GM21367 (cell line): Measurements from ENCODE around the gene TEKT5.
"Not testable (repeated sequence)": the region's sequence is repeated elsewhere in the genome, so short reads cannot be mapped to it uniquely, and the experiment has no call there.

Source experiments
- ATAC-seq: cut with Tn5 transposase; IDR thresholded peaks from one replicate; pipeline ENCODE4 v1.9.1; 2021; ENCODE audit not compliant: unreplicated experiment

Gene TEKT5

DNA sequence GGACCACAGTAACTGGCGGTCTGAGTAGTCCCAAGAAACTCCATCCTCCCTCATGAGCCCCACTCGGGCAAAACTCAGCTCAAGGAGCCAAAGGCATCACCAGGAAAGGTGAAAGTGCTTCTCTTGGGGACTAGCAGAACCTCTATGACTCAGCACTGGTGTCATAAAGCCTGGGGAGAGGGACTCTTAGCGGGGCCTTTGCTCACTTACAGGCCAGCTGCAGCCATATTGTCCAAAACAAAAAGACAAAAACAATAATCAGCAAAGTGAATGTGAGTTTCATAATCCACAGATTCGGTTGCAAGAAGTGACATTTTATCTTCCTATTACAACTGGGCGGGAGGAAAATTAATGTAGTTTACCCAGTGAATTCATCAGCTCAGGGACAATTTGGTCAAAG lies at the start of gene TEKT5:
Gene TEKT5 (minus strand): TSS at position 101 of the 400 bp plus-strand sequence. CDS start 57 bp downstream, at position 44.
- ATAC-seq: no peak

DNA sequence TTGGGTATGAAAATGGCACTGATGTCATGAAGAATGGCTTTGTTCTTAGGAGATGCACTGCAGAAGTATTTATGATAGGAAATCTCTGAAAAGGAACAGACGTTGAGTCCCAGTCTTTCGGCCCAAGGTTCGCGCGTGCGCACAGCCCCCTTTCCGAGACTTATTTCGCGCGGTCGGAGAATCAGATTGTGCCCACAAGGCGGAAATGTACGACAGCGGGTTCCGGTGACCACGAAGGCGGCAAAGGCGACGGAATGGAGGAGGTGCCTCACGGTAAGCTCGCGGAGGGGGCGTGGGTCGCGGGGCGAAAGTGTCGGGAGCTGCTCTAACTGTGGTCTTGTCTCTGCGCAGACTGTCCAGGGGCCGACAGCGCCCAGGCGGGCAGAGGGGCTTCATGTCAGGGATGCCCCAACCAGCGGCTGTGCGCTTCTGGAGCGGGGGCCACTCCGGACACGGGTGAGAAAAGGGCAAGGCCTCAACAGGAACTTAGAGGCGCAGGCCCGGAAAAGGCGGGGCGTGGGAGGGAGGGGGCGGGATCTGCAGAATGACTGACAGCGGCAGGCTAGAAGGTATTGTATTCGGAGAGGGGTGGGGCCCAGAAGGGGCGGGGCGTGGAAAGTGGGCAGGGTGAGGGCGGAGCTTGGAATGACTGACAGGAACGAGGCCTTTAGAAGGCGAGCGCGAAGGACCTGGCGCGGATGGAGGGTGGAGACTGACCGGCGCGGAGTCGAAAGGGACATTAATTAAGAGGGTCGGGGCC lies 49.1 kb upstream of the TEKT5 start, which contains the start of gene NUBP1:
Gene NUBP1 (plus strand): TSS at position 233 of the 760 bp plus-strand sequence. CDS start 22 bp downstream, at position 255.
- ATAC-seq: peak; percentile 74

DNA sequence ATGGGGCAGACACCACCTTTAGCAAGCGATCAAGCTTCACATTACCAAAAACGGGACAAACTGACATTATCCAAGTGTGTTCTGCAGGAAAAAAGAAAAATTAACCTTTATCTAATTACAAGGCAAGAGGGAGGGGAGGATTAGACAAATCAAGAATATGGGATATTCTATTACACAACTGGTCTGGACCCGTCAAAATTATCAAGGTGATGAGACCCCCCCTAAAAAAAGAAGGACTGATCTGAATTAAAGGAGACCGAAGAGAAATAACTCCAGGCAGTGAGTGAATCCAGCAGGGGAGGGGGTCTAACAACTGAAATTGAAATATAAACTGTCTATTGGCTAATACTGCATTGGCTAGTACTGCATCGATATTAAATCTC lies 48.5 kb upstream of the TEKT5 start:
- no peak for ATAC-seq

DNA sequence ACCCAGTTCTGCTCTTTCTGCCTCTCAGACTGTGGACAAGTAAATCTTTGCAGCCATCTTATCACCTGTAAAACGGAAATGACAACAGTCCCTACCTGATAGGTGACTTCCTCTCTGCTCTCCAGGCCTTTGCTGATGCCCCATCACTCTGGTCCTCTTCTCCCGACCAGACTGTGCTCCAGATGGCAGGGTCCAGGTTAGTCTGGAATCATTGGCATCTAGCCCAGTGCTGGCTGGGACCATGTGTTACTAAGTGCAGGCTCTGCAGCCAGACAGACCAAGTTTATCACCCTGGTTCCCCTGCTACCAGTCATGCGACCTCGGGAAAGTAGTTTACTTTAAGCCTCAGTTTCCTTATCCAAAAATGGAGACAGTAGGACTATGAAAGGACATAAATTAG lies 47.1 kb upstream of the TEKT5 start:
- ATAC-seq: no peak

DNA sequence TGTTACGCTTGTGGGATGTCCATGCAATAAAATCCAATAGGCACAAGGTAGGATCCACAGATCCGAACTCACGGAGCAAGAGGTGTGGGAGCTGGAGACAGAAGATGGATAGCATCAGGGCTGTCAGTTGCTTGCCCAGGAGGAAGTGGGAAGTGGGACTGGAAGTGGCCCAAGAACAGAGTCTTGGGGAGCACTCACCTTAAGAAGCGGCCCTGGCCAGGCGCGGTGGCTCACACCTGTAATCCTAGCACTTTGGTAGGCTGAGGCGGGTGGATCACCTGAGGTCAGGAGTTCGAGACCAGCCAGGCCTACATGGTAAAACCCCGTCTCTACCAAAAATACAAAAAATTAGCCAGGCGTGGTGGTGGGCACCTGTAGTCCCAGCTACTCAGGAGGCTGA lies 46.5 kb upstream of the TEKT5 start:
- ATAC-seq: not testable (repeated sequence)

DNA sequence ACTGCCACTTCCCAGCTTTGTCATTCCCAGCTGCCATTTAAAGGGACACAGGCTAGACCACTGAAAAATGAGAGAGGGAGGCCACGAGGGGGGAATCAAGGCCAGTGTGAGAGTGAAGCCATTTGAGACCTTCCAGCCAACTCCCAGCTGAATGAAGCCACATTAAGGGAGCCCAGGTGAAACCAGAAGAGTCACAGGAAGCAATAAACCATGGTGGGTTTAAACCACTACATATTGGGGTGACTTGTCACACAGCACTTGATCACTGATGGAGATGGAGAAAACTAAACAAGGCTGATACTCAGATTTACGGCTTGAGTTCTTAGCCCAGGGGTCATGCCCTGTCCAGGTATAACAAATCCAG lies 46.1 kb upstream of the TEKT5 start:
- ATAC-seq: no peak

DNA sequence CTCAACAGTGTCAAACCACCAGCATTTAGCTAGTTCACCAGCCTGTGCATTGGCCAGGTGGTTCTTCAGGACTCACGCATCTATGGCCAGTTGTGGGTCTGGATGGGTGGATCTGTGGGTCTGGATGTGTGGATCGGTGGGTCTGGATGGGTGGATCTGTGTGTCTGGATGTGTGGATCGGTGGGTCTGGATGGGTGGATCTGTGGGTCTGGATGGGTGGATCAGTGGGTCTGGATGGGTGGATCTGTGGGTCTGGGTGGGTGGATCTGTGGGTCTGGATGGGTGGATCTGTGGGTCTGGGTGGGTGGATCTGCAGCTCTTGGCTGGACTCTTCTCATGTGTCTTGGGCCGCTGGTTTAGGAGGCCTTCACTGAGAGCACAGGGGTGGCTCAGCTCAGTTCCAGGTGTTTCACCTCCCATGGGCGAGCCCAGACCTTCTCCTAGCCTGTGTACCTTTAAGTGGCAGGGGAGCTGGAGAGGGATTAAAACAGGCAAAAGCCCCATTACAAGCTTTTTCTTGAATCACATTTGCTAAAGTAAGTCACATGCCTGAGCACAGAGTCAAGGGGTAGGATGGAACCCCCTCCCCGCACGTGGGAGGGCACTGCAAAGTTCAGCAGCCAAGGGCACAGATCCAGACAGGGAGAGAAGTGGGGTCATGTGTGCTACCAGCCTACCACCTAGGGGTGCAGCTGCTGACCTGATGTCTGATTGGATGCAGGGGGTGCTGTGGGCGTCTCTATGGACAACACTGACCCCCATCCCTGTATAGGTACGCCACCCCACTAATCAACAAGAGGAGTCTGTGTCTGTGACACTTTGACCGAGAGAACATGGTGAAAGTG lies 45.5 kb upstream of the TEKT5 start:
- ATAC-seq: no peak

DNA sequence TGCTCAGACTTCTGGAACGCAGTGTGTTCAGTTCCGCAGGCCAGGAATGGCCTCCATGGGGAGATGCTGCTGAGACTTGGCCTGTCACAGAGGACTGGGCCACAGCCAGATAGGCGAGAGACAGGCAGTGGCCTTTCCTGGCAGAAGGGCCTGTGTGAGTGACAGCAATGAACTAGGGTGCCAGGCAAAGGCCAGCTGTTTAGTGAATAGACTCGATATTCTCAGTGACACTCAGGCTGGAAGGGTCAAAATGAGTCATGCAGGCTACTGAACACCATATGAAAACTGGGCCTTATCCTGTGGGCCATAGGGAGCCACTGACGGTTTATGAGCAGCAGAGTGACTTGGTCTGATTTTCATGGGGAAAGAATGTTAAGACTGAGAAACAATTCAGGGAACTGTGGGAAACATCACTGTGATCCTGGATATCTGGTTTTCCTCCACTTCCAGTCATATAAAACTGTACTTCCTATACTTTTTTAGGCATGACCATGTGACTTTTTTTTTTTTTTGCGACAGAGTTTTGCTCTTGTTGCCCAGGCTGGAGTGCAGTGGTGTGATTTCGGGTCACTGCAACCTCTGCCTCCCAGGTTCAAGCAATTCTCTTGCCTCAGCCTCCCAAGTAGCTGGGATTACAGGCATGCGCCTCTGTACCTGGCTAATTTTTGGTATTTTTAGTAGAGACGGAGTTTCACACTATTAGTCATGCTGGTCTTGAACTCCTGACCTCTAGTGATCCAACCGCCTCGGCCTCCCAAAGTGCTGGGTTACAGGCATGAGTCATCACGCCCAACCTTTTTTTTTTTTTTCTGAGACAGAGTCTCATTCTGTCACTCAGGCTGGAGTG lies 43.7 kb upstream of the TEKT5 start:
- ATAC-seq: peak; percentile 61

DNA sequence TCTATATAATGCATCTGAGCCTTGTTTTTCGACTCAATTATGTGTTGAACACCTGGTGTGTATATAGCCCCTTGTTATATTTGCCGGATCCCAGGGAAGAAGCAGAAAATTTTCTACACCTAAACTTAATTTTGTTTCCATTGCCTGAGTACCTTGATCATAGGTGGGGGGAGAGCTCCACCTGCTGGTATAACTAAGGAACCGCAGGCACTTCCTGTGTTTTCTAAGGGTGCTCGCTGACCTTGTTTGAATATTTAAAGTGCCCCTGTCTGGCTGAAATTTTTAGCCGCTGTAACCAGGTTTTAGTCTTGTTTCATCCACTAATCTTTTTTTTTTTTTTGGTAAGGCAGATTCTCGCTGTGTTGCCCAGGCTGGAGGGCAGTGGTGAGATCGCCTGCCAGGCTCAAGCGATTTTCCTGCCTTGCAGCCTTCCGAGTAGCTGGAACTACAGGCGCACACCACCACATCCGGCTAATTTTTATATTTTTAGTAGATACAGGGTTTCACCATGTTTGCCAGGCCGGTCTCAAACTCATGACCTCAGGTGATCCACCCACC lies 42.4 kb upstream of the TEKT5 start:
- ATAC-seq: no peak

DNA sequence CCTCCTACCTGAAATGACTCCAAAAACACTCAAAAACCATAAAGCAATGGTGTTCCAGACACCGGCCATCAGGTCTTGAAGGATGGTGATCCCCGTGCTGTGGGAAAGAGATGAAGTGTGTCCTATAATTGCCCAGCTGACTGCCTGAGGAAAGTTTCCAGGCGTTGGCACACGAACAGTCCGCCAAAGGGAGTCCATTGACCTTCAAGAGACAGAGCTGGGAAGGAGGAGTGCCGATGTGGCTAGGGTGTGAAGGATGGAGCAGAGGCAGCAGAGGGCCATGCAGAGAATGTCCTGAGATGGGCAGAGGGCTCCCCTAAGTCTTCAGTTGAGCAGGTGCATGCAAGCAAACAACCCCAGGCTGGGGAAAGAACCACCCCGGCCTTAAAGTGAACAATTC lies 37.1 kb upstream of the TEKT5 start:
- ATAC-seq: no peak

DNA sequence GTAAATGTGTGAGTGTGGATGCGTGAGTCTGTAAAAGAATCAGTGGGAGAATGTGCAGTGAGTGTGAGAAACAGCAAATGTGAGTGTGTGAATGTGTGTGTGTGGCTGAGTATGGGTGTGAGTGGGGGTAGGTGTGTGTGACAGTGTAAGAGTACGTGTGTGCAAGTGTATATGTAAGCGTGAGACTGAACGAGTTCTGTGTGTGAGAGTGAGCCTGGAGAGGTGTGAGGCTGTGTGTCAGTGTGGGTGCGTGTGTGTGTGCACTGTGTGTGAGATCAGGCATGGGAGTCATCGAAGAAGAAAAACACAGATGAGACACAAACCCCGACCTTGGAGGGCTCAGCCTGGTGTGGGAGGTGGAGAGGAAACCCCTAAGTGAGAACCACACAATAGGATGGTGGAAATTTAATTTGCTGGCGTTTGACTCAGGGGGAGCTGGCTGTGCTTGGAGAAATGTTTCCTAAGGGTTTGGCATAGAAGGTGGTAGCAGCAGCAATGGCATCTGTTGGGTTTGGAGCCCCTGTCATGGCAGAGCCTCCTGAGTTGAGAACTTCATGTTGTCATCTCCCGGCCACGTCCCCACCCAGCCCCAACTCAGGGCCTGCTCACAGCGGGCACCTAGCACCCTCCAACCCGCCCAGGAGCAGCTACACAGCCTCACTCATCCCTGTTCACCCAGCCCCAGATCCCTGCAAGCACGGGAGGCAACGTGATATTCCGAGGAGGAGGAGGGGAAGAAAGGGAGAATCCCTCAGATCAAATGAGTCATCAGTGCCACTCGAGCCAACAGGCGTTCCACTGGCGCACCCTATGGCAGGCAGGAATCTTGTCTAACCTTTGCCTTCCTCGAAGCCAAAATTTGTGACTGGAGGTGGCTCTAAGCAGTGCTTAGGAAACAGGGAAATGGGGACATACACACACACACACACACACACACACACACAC lies 34.6 kb upstream of the TEKT5 start:
- ATAC-seq: no peak

DNA sequence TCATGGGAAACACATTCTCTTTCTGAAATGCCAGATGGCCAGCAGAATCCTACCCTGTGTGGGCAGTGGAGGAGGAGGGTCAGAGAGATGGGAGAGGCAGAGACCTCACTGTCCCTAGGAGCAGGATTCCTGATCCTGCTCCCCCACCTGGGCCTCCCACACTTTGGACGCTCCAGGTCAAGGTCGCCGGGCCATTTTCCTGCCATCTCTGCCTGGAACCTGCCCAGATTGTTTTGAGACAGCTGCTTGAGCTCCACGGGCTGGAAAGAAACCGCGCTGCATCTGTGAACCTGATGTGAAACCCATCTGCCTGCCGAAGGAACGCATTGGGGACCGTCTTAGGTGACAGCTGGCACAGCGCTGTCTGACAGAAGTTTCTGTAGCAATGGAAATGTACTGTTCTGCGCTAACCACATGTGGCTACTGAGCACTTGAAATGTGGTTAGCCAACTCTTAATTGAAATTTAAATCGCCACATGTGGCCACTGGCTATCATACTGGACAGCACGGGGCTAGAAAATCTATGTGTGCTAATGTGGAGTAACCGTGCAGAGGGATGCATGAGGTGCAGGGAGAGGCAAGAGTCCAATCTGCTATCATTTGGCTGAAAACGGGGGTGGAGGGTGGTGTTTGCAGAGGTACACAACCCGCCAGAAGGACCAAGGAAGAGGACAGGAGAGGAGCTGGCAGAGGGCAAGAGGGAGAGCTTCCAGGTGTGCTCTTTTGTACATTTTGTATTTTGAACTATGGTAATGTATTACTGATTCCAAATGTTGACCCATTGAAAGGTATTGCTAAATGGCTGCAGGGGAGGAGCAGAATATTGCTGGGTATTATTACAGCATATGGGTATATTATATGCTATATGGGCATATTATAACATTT lies 33.5 kb upstream of the TEKT5 start:
- ATAC-seq: no peak

DNA sequence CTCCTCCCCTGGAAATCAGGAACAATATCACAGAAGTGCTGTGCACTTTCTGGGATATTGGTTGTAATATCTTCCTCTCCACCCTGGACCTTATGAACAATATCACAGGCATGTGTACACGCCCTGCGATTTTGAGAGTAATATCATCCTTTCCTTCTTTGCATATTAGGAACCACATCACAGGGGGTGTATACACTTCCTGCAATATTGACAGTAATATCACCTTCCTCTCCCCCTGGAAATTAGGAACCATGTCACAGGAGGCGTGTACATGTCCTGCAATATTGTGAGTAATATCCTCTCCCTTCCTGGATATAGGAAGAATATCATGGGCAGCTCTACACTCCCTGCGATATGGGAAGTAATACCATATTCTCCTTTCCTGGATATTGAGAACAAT lies 14.2 kb upstream of the TEKT5 start:
- ATAC-seq: no peak

DNA sequence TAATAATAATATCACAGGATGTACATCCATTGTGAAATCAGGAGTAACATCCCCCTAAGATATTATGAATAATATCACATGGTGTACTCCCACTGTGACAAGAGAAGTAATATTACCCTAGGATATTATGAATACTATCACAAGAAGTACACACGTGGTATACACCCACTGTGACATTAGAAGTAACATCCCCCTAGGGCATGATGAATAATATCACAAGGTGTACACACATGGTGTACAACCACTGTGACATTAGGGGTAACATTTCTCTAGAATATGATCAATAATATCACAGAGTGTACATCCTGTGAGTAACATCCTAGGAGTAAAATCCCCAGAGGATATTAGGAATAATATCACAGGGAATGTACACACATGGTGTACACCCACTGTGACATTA lies 5.0 kb upstream of the TEKT5 start:
- no peak for ATAC-seq

DNA sequence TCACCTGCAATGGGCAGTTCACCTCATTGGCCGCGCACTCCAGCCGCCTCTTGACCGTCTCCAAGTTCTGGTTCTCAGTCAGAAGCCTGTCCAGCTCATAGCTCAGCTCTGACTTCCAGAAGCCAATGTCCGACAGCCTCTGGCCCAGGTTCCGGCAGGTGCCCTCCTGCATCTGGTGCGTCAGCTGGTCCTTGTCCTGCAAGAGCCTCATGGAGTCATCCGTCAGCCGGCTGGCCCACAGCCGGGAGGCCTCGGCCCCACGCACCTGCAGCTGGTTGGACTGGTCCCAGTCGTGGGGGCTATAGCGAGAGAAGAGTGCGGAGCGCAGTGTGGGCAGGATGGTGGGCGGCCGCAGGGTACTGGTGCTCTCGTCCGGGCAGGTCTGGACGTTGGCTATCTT lies 424 bp downstream of the TEKT5 start:
- no peak for ATAC-seq

DNA sequence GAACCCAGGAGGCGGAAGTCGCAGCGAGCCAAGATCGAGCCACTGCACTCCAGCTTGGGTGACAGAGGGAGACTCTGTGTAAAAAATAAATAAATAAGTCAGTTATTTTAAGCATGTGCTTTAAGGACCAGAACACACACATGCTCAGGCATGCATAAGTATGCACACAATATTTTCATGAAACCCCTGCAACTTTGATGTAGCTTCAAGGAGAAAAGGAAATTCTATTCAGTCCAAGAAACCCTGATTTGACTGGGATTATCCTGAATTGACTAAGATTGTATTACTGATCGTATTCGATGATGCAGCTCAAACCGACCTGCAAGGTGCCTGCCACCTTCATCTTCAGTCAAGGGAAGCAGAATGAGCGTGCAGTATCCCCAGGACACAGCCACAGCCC lies 841 bp downstream of the TEKT5 start:
- no peak for ATAC-seq

DNA sequence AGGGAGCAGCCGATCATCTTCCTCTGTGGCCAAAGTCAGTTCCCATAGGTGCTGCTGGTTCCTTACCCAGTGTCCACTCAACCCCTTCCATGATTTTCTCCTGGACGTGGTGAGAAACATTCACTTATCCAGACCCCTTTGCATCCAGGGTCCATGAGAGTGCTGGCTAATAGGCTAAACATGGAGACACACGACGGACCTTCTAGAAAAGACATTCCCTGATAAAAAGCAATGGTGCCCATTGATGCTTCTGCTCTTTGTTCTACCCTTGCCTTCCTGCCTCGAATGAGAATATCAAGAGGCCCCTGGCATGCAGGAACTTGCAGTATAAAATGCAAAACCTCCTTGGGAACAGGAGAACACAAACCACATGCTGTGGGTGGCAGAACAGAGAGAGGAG lies 2.3 kb downstream of the TEKT5 start:
- ATAC-seq: no peak

DNA sequence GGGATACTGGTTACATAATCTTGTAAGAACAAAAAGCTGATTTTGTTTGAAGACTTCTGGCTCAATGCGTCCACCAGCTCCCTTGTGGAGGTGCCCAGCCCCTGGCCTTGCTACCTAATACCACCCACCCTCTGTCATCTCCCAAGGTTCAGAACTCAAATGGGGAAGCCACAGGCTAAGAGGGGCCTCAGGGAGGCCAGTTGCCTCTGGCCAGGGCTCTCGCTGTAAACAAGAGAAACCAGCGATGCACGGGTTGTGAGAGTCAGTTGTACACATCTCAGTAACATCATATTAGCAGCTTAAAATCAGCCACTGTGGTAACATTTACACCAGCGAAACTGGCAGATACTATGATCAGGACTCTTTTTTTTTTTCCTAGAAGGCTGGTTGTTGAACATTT lies 6.0 kb downstream of the TEKT5 start:
- no peak for ATAC-seq

DNA sequence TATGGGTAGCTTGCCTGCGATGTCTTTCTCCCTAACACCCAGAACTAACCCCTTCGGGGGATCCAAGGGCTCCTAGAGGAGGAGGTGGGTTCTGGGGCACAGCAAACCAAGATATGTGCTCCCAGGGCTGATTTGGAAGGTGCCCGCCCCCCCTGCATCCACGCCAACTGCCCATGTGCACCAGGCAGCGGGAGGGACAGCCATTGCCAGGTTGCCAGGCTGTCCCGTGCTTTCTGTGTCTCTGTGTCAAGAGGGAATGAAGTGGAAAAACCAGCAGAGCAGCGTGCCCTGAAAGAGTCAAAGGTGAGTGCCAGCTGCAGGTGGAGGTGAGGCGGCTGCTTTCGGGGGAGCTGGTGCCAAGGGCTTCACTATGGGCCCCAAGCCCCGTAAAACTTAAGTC lies 6.4 kb downstream of the TEKT5 start:
- no peak for ATAC-seq
